Esophagus muscularis mucosa (tissue), 4 donors: ENCODE results near the gene ARHGAP32.

ENCODE experiments used
- CTCF ChIP-seq, 3 experiments: fragments of 200-600 bp in 2 of 3; fragments of 450-650 bp in 1 of 3; sonication (generic) in 2 of 3; IDR thresholded peaks; one replicate each; pipeline ENCODE4 v1.5.1; 2017 to 2019; ENCODE audit warnings: antibody characterized with exemption in 3 of 3, mild to moderate bottlenecking in 2 of 3, moderate library complexity in 1 of 3
- EP300 ChIP-seq: sonication (generic); formaldehyde crosslinking; IDR thresholded peaks from one replicate; pipeline ENCODE4 v1.6.1; 2017; ENCODE audit warnings: antibody characterized with exemption
- POLR2A ChIP-seq: fragments of 450-650 bp; IDR thresholded peaks from one replicate; pipeline ENCODE4 v1.6.1; 2017; ENCODE audit warnings: antibody characterized with exemption, moderate library complexity, mild to moderate bottlenecking, low read depth

- TF ChIP-seq CTCF (IDR thresholded peaks at IDR 0.05) (no peak), EP300 (no peak), POLR2A (no peak)
Measured at GRCh38 chr11:129167315-129167714, 24.8 kb downstream of the ARHGAP32 start.
